ENCODE data around the gene CNIH4.

DNA sequence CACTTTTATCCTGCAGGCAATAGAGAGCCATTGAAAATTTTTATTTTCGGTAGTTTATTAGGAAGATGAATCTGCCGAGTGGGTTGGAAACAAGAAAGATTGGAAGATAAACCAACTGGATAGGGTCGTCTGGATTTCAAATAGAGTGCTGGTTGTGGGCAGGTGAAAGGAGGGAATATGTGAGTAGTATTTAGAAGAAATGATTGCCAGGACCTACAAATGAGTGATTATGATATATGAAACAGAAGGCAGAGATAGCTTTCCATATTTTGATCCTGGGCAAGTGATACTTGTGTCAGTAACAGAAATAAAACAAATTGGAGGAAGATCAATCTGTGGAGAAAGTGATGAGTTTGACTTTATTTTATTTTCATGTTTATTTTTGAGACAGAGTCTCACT, 2.5 kb downstream of the CNIH4 start:
- TF ChIP-seq, protein P1, sequence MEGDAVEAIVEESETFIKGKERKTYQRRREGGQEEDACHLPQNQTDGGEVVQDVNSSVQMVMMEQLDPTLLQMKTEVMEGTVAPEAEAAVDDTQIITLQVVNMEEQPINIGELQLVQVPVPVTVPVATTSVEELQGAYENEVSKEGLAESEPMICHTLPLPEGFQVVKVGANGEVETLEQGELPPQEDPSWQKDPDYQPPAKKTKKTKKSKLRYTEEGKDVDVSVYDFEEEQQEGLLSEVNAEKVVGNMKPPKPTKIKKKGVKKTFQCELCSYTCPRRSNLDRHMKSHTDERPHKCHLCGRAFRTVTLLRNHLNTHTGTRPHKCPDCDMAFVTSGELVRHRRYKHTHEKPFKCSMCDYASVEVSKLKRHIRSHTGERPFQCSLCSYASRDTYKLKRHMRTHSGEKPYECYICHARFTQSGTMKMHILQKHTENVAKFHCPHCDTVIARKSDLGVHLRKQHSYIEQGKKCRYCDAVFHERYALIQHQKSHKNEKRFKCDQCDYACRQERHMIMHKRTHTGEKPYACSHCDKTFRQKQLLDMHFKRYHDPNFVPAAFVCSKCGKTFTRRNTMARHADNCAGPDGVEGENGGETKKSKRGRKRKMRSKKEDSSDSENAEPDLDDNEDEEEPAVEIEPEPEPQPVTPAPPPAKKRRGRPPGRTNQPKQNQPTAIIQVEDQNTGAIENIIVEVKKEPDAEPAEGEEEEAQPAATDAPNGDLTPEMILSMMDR (IDR thresholded peaks at IDR 0.05): no peak
- TF ChIP-seq POLR2A (IDR thresholded peaks at IDR 0.05): no peak

Measured in thyroid gland (tissue), 4 donors.